ENCODE data around the gene TRAPPC2L.

GRCh38 chr16:88818575-88818874 lies 38.4 kb upstream of the TRAPPC2L start:
- no peak for TF ChIP-seq CTCF (IDR thresholded peaks at IDR 0.05; ENCODE audit: insufficient read depth, low read length)
- no peak; the same call in 1 of the 2 replicates for TF ChIP-seq POLR2AphosphoS5 (IDR thresholded peaks at IDR 0.05; ENCODE audit: low read depth)
- no peak for TF ChIP-seq REST (IDR thresholded peaks at IDR 0.05; ENCODE audit: insufficient replicate concordance, low read depth)

Data from HL-60 (cell line).